Globus pallidus (tissue), 1 donor: Measurements from ENCODE around the gene TXNDC11.
A peak's percentile ranks its signal among the peaks of the same experiment; 100 is the strongest.
"Not testable (repeated sequence)": the region's sequence is repeated elsewhere in the genome, so short reads cannot be mapped to it uniquely, and the experiment has no call there.

Source experiments
- DNase-seq: peaks from one replicate; pipeline ENCODE4 v3.0.0-alpha.2; 2015; ENCODE audit warnings: low spot score

TXNDC11 gene, protein sequence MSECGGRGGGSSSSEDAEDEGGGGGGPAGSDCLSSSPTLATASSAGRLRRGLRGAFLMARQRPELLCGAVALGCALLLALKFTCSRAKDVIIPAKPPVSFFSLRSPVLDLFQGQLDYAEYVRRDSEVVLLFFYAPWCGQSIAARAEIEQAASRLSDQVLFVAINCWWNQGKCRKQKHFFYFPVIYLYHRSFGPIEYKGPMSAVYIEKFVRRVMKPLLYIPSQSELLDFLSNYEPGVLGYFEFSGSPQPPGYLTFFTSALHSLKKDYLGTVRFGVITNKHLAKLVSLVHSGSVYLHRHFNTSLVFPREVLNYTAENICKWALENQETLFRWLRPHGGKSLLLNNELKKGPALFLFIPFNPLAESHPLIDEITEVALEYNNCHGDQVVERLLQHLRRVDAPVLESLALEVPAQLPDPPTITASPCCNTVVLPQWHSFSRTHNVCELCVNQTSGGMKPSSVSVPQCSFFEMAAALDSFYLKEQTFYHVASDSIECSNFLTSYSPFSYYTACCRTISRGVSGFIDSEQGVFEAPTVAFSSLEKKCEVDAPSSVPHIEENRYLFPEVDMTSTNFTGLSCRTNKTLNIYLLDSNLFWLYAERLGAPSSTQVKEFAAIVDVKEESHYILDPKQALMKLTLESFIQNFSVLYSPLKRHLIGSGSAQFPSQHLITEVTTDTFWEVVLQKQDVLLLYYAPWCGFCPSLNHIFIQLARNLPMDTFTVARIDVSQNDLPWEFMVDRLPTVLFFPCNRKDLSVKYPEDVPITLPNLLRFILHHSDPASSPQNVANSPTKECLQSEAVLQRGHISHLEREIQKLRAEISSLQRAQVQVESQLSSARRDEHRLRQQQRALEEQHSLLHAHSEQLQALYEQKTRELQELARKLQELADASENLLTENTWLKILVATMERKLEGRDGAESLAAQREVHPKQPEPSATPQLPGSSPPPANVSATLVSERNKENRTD

GRCh38 chr16:11742536-11743307, at the start of gene TXNDC11:
Gene TXNDC11, minus strand, starts transcription at chr16:11742857. Its CDS starts 127 bp downstream, at chr16:11742730.
- DNase-seq: peak; percentile 99

DNA sequence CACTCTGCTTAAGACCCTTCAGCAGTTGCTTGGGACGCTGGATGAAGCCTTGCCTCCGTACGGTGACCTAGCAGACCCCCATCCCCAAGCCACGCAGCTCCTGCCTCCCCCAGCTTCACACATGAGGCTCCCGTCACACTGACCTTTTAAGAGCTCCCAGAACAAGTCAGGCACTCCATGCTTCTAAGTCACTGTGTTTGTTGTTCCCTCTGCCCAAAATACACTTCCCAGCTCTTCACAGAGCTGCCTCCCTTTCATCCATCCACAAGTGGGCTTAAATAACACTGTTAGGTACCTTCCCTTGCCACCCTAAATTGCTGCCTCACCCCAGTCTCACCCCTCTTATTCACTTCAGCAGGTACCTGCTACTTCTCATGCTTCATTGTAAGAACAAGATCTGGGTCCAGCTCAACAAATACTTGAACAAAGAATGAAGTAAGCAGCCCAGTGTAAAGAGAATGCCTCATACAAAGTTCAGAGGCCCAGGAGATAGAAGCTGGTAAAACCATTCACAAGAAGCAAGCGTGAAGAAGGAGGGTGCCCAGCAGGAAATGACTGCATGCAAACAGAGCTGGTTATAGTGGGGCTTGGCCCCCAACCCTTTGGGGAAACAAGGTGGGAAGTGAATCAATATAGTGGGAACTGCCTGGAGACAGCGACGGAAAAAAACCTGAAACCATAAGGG, 48.6 kb upstream of the TXNDC11 start:
- no peak for DNase-seq

DNA sequence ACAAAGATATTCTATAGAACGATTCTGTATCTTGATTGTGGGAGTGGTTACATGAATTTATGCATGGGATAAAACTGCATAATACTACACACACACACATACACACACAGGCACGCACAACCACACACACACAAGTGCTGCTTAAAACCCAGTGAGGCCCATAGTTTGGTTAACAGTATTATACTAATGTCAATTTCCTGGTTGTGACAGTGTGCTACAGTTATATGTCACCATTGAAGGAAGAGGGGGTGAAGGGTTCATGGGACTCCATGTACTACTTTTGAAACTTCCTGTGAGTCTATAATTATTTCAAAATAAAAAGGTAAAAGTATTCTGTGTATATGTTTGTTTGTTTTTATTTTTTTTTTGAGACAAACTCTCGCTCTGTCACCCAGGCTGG, 46.3 kb upstream of the TXNDC11 start:
- DNase-seq: no peak

DNA sequence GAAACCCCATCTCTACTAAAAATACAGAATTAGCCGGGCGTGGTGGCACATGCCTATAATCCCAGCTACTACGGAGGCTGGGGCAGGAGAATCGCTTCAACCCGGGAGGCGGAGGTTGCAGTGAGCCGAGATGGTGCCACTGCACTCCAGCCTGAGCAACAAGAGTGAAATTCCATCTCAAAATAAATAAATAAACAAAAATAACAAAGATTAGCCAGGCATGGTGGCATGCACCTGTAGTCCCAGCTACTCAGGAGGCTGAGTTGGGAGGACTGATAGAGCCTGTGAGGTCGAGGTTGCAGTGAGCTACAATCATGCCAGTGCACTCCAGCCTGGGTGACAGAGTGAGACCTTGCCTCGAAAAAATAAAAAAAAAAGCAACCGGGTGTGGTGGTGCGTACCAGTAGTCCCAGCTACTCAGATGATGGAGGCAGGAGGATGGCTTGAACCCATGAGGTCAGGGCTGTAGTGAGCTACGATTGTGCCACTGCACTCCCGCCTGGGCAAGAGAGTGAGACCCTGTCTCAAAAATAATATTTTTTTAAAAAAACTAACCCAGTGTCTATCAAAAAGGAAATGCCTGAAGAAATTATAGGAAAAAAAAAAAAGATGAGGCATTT, 42.4 kb upstream of the TXNDC11 start:
- DNase-seq: not testable (repeated sequence)

- not testable (repeated sequence) for DNase-seq
Observed at GRCh38 chr16:11784381-11784780, 41.7 kb upstream of the TXNDC11 start.

DNA sequence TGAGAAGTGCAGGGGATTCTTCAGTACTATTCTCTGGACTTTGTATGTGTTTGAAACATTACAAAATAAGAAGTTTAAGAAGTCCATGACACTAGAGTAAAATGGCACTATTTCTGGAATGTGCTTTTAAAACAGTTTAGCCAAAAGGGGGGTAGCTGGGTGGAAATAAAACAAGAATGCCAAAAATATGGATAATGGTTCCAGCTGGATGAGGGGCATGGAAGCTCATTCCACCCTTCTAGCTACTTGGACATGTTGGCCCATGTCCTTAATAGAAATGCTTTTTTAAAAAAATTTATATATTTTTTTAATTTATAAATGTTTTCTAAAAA, 41.3 kb upstream of the TXNDC11 start:
- DNase-seq: no peak

DNA sequence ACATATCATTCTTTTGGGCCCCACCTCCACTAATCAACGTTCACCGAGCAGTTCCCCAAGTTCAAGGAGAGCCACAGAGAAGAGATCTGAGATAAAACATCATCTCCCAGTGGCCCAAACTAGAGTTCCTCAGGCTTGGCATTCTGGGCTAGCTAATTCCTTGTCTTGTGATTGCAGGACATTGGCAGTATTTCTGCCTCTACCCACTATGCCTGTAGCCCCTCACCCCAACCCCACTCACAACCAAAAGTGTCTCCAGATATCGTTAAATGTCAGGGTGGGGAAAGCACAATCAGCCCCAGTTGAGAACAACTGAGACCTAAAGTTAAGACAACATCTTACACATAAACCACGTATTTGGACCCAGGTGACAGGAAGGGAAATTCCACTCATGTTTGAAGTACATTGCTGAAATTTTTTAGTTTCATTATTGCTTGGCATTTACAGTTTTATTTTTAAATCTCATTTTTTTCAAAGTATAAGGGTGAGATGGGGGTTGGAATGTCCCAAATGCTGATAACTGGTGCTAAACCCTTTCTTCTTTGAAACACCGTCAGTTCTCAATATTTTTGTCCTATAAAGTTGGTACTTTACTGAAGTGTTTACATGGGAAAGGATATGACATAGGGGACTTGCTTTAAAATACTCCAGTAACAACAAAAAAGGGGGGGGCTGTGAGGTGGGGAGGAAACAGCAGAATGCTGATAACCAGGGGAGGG, 40.8 kb upstream of the TXNDC11 start:
- DNase-seq: peak; percentile 17

- peak; percentile 88 for DNase-seq
Observed at GRCh38 chr16:11781773-11782172, 39.1 kb upstream of the TXNDC11 start.

DNA sequence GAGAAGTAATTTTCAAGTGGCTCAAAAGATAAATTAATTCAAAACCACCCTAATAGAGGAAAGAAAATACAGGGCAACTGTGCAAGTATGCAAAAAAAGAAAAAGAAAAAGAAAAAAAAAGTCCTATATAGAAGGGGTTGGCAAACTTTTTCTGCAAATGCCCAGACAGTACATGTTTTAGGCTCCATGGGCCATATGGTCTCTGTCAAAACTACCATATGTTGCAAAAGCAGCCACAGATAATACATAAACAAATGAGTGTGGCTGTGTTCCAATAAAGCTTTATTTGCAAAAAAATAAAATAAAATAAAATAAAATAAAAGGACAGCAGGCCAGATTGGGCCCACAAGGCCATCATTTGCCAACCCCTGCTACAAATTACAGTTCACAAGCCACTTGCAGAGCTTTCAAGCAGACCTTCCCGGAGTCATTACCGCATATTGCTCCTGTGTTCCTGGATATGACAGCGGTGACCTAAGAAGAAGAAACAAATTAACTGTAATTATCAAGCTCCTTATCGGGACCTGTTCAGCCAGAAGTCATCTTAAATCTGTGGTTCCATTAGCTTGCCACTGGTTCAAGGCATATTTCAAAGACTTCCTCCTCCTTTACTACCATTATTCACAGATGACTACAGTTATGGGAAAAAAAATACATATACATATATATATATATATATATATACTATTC, 38.5 kb upstream of the TXNDC11 start:
- DNase-seq: no peak

GRCh38 chr16:11779074-11779473, 36.4 kb upstream of the TXNDC11 start:
- DNase-seq: no peak

GRCh38 chr16:11774065-11774626, 31.5 kb upstream of the TXNDC11 start:
- no peak for DNase-seq

DNA sequence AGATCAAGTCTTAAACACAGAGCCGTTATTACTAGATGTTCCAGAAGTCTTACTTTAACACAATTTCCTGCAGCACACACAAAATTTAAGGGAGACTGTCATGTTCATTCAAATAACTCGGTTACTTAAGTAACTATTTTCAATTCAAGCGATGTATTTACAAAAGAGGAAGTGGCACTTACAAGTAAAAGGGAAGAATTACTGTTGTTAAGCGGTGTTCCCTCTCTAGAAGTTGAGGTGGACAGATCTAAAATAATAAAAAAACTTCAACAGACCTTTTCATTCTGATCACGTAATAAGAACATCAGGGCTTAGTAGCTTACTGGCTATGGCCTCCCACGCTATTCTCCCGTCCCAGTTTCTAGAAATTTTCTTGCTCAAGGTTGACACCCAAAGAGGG, 26.2 kb upstream of the TXNDC11 start:
- DNase-seq: no peak

DNA sequence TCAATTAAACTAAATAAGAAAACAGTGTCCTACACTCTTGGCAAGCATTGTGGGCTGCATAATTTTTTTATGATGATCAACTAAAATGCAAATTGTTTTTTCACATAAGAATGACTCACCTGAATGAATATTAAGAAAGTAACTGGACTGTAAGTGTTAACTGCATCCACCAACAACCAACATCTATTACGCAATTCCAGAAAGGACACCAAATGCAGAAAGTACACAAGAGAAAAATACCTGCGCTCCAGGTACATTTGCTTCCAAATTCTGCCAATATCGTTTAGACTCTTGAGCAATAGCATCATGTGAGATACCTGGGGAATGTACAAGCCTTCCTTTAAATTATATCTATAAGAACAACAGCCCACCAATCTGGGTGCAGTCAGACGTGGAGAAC, 19.8 kb upstream of the TXNDC11 start:
- DNase-seq: no peak

DNA sequence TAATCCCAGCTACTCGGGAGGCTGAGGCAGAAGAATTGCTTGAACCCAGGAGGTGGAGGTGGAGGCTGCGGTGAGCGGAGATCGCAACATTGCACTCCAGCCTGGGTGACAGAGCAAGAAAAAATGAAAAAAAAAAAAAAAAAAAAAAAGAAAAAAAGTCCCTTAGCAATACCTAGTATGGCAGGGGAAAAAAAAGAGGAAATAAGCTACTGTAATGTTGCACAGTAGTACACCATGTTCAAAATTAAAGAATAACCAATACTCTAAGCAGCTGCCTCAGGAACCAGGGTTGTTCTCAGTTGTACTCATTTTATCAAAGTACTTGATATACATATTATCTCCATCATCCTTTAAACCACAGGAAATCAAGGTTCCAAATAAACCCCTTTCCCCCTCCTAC, 17.3 kb upstream of the TXNDC11 start:
- DNase-seq: no peak

- no peak for DNase-seq
Observed at GRCh38 chr16:11759163-11759834, 16.6 kb upstream of the TXNDC11 start.

DNA sequence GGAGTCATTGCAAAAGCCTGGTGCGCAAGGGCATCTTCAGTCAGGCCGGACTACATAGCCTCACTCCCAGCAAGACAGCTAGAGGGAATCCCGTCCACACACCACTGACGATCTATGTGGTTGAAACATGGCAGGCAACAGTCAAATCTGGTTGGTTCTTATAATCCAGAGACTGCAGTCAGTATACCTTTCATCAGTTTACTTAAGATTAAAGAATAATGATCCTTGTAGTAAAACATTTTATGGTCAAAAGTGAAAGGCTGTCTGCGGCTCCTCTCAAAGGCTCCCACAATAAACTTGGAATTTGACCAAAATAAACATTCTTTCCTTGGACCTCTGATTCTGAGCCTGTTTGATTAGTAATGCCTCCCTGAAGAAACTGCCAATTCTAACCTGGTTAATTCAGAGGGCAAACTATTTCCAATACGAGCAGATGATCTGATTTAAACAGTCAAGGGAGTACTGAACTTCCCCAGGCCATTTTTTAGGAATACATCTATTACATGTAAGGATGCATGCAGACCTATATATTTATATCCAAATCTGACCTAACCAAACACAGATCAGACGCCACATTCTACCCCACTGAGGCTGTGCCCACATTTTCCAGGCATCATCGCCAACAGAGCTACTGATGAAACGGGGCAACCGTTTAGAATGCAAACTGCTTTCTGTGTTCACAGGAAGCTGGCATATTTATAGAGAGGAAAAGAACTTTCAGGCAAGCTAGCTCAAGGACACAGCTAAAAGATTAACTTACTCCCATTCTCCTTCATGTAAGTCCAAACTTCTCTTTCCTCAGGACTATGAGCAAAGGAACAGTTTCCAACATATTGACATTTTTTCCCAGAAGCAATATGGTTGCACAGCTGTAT, 15.3 kb upstream of the TXNDC11 start:
- DNase-seq: no peak

- no peak for DNase-seq
Observed at GRCh38 chr16:11756248-11756647, 13.6 kb upstream of the TXNDC11 start.
